Neural cell (in vitro differentiated cells): ENCODE results near the gene FREM2. TPM values are rescaled to one million over a fixed set of nuclear protein-coding genes. Genes with fewer than 3 reads are reported as not detected.

ENCODE experiments used
- H2AFZ ChIP-seq: fragments of 200-600, 300-800 bp; sonication (generic), shearing (Covaris generic); 2 replicates; pipeline ENCODE4 v1.6.0; 2014; ENCODE audit warnings: low read depth, mild to moderate bottlenecking, antibody characterized with exemption, low read length, moderate library complexity
- H3F3A ChIP-seq: fragments of 200-600 bp; shearing (Covaris generic); 2 replicates; pipeline ENCODE4 v1.6.1; 2016; ENCODE audit warnings: mild to moderate bottlenecking, moderate library complexity, mixed read lengths, antibody characterized with exemption, low read length; ENCODE audit not compliant: insufficient read depth, poor library complexity, severe bottlenecking
- H3K27ac ChIP-seq: fragments of 200-600, 300-800 bp; sonication (generic), shearing (Covaris generic); 2 replicates; pipeline ENCODE4 v1.5.1; 2014; ENCODE audit warnings: mild to moderate bottlenecking, low read length, moderate library complexity
- H3K27me3 ChIP-seq: fragments of 300-800, 200-600 bp; sonication (generic), shearing (Covaris generic); 2 replicates; pipeline ENCODE4 v1.6.0; 2014; ENCODE audit warnings: mild to moderate bottlenecking, low read depth, low read length, moderate library complexity; ENCODE audit not compliant: insufficient read depth
- H3K36me3 ChIP-seq: fragments of 300-800, 200-600 bp; sonication (generic), shearing (Covaris generic); 2 replicates; pipeline ENCODE4 v1.5.1; 2014; ENCODE audit warnings: mild to moderate bottlenecking, antibody characterized with exemption, low read length, moderate library complexity; ENCODE audit not compliant: insufficient read depth
- H3K4me2 ChIP-seq: fragments of 300-800, 200-600 bp; sonication (generic), shearing (Covaris generic); 2 replicates; pipeline ENCODE4 v1.6.0; 2014; ENCODE audit warnings: mild to moderate bottlenecking, low read length
- H3K4me3 ChIP-seq: fragments of 300-800, 200-600 bp; sonication (generic), shearing (Covaris generic); 2 replicates; pipeline ENCODE4 v1.5.1; 2014; ENCODE audit warnings: mild to moderate bottlenecking, low read length, moderate library complexity
- H3K79me2 ChIP-seq: fragments of 200-600 bp; shearing (Covaris generic); replicated peaks from 2 replicates; pipeline ENCODE4 v1.6.0; 2014; ENCODE audit warnings: mild to moderate bottlenecking, low read length, moderate library complexity; ENCODE audit not compliant: insufficient read depth
- H3K9ac ChIP-seq: fragments of 300-800, 200-600 bp; sonication (generic), shearing (Covaris generic); 2 replicates; pipeline ENCODE4 v1.6.1; 2016; ENCODE audit warnings: mild to moderate bottlenecking, low read length, mixed read lengths
- H3K9me2 ChIP-seq: fragments of 200-600 bp; shearing (Covaris generic); 2 replicates; pipeline ENCODE4 v1.6.1; 2016; ENCODE audit warnings: mild to moderate bottlenecking, low read length, mixed read lengths; ENCODE audit not compliant: insufficient read depth
- H3K9me3 ChIP-seq: fragments of 200-600, 300-800 bp; sonication (generic), shearing (Covaris generic); 2 replicates; pipeline ENCODE4 v1.6.1; 2016; ENCODE audit warnings: mild to moderate bottlenecking, mixed run types, low read length, moderate library complexity, mixed read lengths
- H4K20me1 ChIP-seq: fragments of 200-600 bp; shearing (Covaris generic); 2 replicates; pipeline ENCODE4 v1.6.1; 2016; ENCODE audit warnings: mild to moderate bottlenecking, mixed run types; ENCODE audit not compliant: insufficient read depth
- EP300 ChIP-seq: fragments of 450-650 bp; conservative IDR thresholded peaks from 2 replicates; pipeline ENCODE4 v1.6.1; 2014; ENCODE audit warnings: antibody characterized with exemption, mild to moderate bottlenecking, moderate library complexity; ENCODE audit not compliant: poor library complexity, severe bottlenecking
- EZH2 ChIP-seq: fragments of 200-600, 300-800 bp; shearing (Covaris generic), sonication (generic); IDR thresholded peaks from 2 replicates; pipeline ENCODE4 v1.6.1; 2014; ENCODE audit warnings: antibody characterized with exemption, low read length, borderline replicate concordance, mild to moderate bottlenecking; ENCODE audit not compliant: insufficient read depth, poor library complexity, severe bottlenecking
- MXI1 ChIP-seq: fragments of 450-650 bp; conservative IDR thresholded peaks from 2 replicates; pipeline ENCODE4 v1.6.1; 2014; ENCODE audit warnings: antibody characterized with exemption, mild to moderate bottlenecking; ENCODE audit not compliant: poor library complexity, severe bottlenecking
- POLR2AphosphoS5 ChIP-seq: IDR thresholded peaks from 2 replicates; pipeline ENCODE4 v1.6.1; 2012
- RAD21 ChIP-seq: fragments of 450-650 bp; conservative IDR thresholded peaks from 2 replicates; pipeline ENCODE4 v1.6.1; 2014; ENCODE audit warnings: antibody characterized with exemption, mild to moderate bottlenecking, moderate library complexity
- SMC3 ChIP-seq: fragments of 450-650 bp; conservative IDR thresholded peaks from 2 replicates; pipeline ENCODE4 v1.6.1; 2014; ENCODE audit warnings: antibody characterized with exemption, mild to moderate bottlenecking, moderate library complexity; ENCODE audit not compliant: poor library complexity
- TAF1 ChIP-seq: IDR thresholded peaks from 2 replicates; pipeline ENCODE4 v1.6.1; 2012; ENCODE audit warnings: low read depth
- polyA plus RNA-seq: library from polyadenylated mRNA; depleted of rRNA; stranded (reverse); fragments of >200 nt; gene quantifications from 2 replicates; pipeline ENCODE4 v1.2.3, GENCODE V29; 2014
- TF ChIP-seq, protein P1 (sequence below): fragments of 450-650 bp; IDR thresholded peaks from 2 replicates; pipeline ENCODE4 v1.5.1; 2014; ENCODE audit warnings: antibody characterized with exemption, mild to moderate bottlenecking, moderate library complexity; ENCODE audit not compliant: poor library complexity, severe bottlenecking
- TF ChIP-seq, protein P2 (sequence below): IDR thresholded peaks from 2 replicates; pipeline ENCODE4 v1.6.1; 2012; ENCODE audit warnings: borderline replicate concordance

FREM2 gene
- polyA plus RNA-seq, 1 donor from 2014 or later: 0.19 TPM

DNA sequence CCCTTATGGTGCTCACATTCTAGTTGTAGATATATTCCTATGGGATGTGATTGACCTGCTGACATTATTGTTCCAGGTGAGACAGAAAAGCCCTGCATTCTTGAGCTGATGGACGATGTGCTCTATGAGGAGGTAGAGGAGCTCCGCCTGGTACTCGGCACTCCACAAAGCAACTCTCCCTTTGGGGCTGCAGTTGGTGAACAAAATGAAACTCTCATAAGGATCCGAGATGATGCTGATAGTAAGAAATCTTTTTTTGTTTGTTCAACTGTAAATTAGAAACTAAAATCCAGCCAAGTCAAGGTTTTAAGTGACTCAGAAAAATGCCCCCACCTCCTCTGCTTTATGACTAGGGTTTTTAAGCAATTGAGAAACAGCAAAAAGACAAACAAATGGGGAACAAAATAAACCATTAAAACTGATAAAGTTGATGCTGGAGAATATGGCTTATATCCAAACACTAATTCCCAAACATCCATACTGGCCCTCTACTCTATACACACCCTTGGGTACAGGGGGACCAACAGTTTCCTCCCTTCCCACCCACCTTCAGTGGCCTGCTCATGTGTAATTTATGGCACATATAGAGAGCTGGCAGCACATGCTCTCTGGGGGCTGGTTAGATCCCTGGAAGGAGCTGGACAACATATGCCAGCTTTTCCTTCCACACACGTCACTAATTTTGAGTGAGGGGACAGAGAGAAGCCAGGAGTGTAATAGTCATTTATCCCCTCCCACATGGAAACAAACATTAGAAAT, 164.2 kb downstream of the FREM2 start:
- no peak overlapping the region for H3K9ac ChIP-seq
- no peaks in the 10 kb centered on the region for H3K9me2 ChIP-seq
- no peaks in the 10 kb centered on the region for H3K79me2 ChIP-seq
- H3K36me3 ChIP-seq: no peaks in the 10 kb centered on the region
- no peaks in the 10 kb centered on the region for H3K27me3 ChIP-seq
- H4K20me1 ChIP-seq: no peaks in the 10 kb centered on the region
- H3K4me3 ChIP-seq: no peak overlapping the region
- no peak overlapping the region for H2AFZ ChIP-seq
- no peaks in the 10 kb centered on the region for H3F3A ChIP-seq
- TF ChIP-seq, protein P1, sequence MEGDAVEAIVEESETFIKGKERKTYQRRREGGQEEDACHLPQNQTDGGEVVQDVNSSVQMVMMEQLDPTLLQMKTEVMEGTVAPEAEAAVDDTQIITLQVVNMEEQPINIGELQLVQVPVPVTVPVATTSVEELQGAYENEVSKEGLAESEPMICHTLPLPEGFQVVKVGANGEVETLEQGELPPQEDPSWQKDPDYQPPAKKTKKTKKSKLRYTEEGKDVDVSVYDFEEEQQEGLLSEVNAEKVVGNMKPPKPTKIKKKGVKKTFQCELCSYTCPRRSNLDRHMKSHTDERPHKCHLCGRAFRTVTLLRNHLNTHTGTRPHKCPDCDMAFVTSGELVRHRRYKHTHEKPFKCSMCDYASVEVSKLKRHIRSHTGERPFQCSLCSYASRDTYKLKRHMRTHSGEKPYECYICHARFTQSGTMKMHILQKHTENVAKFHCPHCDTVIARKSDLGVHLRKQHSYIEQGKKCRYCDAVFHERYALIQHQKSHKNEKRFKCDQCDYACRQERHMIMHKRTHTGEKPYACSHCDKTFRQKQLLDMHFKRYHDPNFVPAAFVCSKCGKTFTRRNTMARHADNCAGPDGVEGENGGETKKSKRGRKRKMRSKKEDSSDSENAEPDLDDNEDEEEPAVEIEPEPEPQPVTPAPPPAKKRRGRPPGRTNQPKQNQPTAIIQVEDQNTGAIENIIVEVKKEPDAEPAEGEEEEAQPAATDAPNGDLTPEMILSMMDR: no peak
- TF ChIP-seq TAF1 (no peak), EZH2 (no peak), POLR2AphosphoS5 (no peak), SMC3 (no peak), MXI1 (no peak), EP300 (no peak), RAD21 (no peak)
- TF ChIP-seq, protein P2, sequence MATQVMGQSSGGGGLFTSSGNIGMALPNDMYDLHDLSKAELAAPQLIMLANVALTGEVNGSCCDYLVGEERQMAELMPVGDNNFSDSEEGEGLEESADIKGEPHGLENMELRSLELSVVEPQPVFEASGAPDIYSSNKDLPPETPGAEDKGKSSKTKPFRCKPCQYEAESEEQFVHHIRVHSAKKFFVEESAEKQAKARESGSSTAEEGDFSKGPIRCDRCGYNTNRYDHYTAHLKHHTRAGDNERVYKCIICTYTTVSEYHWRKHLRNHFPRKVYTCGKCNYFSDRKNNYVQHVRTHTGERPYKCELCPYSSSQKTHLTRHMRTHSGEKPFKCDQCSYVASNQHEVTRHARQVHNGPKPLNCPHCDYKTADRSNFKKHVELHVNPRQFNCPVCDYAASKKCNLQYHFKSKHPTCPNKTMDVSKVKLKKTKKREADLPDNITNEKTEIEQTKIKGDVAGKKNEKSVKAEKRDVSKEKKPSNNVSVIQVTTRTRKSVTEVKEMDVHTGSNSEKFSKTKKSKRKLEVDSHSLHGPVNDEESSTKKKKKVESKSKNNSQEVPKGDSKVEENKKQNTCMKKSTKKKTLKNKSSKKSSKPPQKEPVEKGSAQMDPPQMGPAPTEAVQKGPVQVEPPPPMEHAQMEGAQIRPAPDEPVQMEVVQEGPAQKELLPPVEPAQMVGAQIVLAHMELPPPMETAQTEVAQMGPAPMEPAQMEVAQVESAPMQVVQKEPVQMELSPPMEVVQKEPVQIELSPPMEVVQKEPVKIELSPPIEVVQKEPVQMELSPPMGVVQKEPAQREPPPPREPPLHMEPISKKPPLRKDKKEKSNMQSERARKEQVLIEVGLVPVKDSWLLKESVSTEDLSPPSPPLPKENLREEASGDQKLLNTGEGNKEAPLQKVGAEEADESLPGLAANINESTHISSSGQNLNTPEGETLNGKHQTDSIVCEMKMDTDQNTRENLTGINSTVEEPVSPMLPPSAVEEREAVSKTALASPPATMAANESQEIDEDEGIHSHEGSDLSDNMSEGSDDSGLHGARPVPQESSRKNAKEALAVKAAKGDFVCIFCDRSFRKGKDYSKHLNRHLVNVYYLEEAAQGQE: no peak
- no peaks in the 10 kb centered on the region for H3K9me3 ChIP-seq
- no peak overlapping the region for H3K4me2 ChIP-seq
- no peak overlapping the region for H3K27ac ChIP-seq

DNA sequence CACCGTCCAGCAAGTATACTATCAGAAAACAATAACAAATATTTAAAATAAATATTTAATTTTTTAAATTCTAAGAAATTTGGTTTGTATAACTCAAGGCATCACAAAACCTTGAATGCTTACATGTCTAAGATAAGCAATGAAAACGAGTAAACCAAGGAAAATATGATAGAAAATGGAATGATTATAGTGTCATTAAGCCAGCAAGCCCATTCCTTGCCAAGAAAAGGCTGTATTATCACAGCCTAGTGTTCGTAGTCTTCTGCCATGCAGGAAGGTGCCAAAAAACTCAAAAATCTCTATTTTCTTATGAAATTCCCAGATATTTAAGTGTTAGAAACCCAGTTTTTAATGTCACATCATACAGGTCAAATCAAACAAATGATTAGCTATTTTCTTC, 167.3 kb downstream of the FREM2 start:
- Histone ChIP-seq H3F3A (no peaks in the 10 kb centered on the region), H3K27me3 (no peaks in the 10 kb centered on the region)

More for the DNA sequence above, 167.3 kb downstream of the FREM2 start:
- Histone ChIP-seq H3K36me3 (no peaks in the 10 kb centered on the region), H3K4me2 (no peak overlapping the region), H3K9ac (no peak overlapping the region), H3K9me2 (no peaks in the 10 kb centered on the region), H4K20me1 (no peaks in the 10 kb centered on the region), H3K9me3 (no peaks in the 10 kb centered on the region), H3K79me2 (no peaks in the 10 kb centered on the region), H2AFZ (no peak overlapping the region), H3K27ac (no peak overlapping the region), H3K4me3 (no peak overlapping the region)
- no peak for TF ChIP-seq EP300
